ENCODE results near the gene CNGA1. TPM values are rescaled to one million over a fixed set of nuclear protein-coding genes. Genes with fewer than 3 reads are reported as not detected.

The CNGA1 gene
- total RNA-seq, 1 experiment from 2014 or later = 1.0 TPM

DNA sequence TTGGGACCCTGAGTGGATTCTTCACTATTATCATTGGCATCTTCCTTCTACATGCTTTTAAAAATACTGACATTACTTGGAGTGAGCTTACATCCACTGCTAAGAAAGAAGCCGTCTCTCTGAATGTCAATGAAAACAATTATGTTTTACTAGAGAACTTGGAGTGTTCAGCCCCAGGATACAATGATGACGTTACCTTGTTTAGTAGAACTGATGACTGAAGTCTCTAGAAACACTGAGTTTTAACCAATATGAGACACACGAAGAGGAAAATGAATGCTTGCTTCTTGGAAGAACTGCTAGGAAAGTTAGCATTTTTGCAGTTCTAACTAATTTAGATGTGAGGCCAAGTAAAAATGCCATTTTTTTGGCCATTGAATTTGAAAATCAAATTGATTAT is 19.5 kb upstream of the CNGA1 start:
- H3K9me3 ChIP-seq (ENCODE audit: control insufficient read depth, low read depth, low read length) = no peaks in the 10 kb centered on the region
- H3K27me3 Mint-ChIP-seq (ENCODE audit: low read depth) = no peaks in the 10 kb centered on the region
- H3K79me1 ChIP-seq (ENCODE audit: insufficient read depth, low read depth, low read length, poor library complexity, severe bottlenecking) = no peaks in the 10 kb centered on the region
- no peak overlapping the region for H2BK20ac ChIP-seq (ENCODE audit: low read depth, low read length, poor library complexity, severe bottlenecking)
- no peak overlapping the region for H3K23ac ChIP-seq (ENCODE audit: insufficient read length, low read depth, low read length)
- no peaks in the 10 kb centered on the region for H3K23me2 ChIP-seq (ENCODE audit: insufficient read length, low read depth, low read length, poor library complexity, severe bottlenecking)
- no peaks in the 10 kb centered on the region for H3K79me2 ChIP-seq (ENCODE audit: insufficient read depth, low read length)
- no peak overlapping the region for H3T11ph ChIP-seq (ENCODE audit: low read length)
- H3K4me2 ChIP-seq (ENCODE audit: insufficient read depth, insufficient read length, low read length) = no peak overlapping the region
- H4K5ac ChIP-seq (ENCODE audit: insufficient read length, low read depth, low read length) = no peak overlapping the region
- no peaks in the 10 kb centered on the region for H4K20me1 ChIP-seq (ENCODE audit: control insufficient read depth, insufficient read depth, insufficient read length)
- H3K18ac ChIP-seq (ENCODE audit: insufficient read length, low read depth, low read length) = no peak overlapping the region
- no peak overlapping the region for H3K9ac ChIP-seq (ENCODE audit: extremely low read depth, insufficient read length, low read length)
- H3K4me1 Mint-ChIP-seq = peaks cover 4 to 9% of the 10 kb centered on the region in 2 experiments; a peak in 3 of 4 replicates
- H2BK5ac ChIP-seq (ENCODE audit: insufficient read length, low read length) = no peak overlapping the region
- H3K14ac ChIP-seq (ENCODE audit: insufficient read depth, low read length) = no peak overlapping the region
- H4K8ac ChIP-seq (replicated peaks; ENCODE audit: insufficient read length, low read depth, low read length) = no peak overlapping the region
- no peak overlapping the region for H2AK5ac ChIP-seq (ENCODE audit: insufficient read length, low read length)
- H3K36me3 Mint-ChIP-seq (ENCODE audit: insufficient read depth in 1 of 3, low read depth in 3 of 3) = peaks cover 4 to 39% (median 27%) of the 10 kb centered on the region in 3 experiments
- H2BK15ac ChIP-seq (ENCODE audit: low read depth, low read length) = no peak overlapping the region
- no peak overlapping the region for H3K27ac ChIP-seq (ENCODE audit: insufficient read length, low read depth, low read length)
- H3K27ac Mint-ChIP-seq = no peak overlapping the region
- H4K91ac ChIP-seq (ENCODE audit: insufficient read length, low read depth, low read length) = no peak overlapping the region
- H2BK120ac ChIP-seq (ENCODE audit: low read depth, low read length, poor library complexity, severe bottlenecking) = no peak overlapping the region
- TF ChIP-seq, protein P1, sequence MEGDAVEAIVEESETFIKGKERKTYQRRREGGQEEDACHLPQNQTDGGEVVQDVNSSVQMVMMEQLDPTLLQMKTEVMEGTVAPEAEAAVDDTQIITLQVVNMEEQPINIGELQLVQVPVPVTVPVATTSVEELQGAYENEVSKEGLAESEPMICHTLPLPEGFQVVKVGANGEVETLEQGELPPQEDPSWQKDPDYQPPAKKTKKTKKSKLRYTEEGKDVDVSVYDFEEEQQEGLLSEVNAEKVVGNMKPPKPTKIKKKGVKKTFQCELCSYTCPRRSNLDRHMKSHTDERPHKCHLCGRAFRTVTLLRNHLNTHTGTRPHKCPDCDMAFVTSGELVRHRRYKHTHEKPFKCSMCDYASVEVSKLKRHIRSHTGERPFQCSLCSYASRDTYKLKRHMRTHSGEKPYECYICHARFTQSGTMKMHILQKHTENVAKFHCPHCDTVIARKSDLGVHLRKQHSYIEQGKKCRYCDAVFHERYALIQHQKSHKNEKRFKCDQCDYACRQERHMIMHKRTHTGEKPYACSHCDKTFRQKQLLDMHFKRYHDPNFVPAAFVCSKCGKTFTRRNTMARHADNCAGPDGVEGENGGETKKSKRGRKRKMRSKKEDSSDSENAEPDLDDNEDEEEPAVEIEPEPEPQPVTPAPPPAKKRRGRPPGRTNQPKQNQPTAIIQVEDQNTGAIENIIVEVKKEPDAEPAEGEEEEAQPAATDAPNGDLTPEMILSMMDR (conservative IDR thresholded peaks at IDR 0.05) = no peak
- H2BK12ac ChIP-seq (ENCODE audit: insufficient read length, low read depth, low read length) = no peak overlapping the region
- no peaks in the 10 kb centered on the region for H3K4me1 ChIP-seq (ENCODE audit: insufficient read depth, low read length)
- no peak for DNase-seq
- no peaks in the 10 kb centered on the region for H3K9me3 Mint-ChIP-seq
- H3K4ac ChIP-seq (ENCODE audit: low read depth, low read length) = no peak overlapping the region
- no peak overlapping the region for H3K56ac ChIP-seq (ENCODE audit: insufficient read length, low read depth, low read length)
- no peak overlapping the region for H3K4me3 Mint-ChIP-seq
- WGBS (ENCODE audit: extremely low coverage, insufficient read length, low lambda C conversion rate) = no CpG with 5 or more reads among the region's 3 CpGs
- no peaks in the 10 kb centered on the region for H3K27me3 ChIP-seq (ENCODE audit: insufficient read depth, low read length)
- H2AFZ ChIP-seq (ENCODE audit: low read length) = no peak overlapping the region
